Fibroblast of peridontal ligament (primary cell): Measurements from ENCODE around the gene POLR3K.

Experiments used
- DNase-seq: peaks from one replicate; pipeline ENCODE4 v3.0.0-alpha.2; 2010; ENCODE audit errors: extremely low read depth

The POLR3K gene

DNA sequence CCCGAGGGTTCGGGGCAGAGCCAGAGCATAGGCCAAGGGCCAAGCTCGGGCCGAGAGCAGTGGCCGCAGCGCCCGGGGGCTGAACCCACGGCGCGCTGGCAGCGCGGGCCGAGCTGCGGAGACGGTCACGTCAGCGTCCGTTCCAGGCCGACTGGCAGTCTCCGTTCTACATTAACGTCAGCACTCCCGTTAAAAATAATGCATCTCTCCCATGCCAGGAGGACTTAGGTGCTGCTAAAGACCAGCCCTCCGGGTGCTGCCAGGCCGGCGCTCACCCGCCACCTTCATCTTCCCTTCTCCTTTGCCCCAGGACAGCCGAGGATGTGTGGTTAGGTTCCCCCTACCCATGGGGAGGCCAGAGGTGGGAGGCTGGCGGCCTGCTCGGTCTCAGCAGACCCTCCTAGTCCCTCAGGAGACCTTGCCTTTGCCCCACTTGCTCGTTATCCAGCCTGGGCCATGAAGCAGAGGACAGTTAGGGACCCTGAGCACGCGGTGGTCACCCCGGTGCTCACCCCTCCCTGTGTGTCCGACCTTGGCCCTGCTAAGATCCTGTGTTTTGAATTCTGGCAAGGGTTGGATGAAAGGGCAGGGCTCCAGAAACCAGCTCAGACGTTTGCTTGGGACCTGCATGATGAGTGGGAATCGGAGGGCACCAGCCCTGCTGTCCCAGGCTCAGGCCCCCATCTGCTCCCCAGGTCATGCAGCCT, 25.2 kb upstream of the POLR3K start:
- DNase-seq = peak; percentile 63

DNA sequence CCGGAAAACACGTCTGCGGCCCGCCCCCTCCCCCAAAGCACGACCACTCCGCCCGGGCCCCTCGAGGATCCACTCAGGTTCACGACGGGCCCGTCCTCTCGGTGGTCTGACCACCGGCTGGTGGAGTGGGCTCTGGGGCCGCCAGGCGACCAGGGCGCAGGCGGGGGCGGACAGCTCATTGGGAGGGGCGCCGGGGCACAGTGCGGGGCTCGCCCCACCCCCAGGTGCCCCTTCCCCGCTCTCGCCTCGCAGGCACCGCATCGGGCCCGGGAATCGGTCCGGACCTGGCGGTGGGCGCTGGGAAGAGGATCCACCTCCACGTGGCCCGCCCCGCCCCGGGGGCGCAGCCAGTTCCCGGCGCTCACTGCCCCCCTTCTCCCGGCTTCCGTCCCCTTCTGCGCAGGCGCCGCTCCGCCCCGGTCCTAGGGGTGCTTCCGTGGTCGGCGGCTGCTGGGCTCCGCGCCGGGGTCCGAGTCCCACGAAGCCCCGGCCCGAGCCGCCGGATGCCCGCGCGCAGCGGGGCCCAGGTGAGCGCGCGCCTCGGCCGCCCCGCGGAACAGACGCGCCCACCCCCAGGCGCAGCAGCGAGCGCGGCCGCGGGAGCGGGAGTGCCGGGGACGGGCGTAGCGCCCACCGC, 24.5 kb upstream of the POLR3K start, which contains the start of gene MPG:
MPG (plus strand) TSS at position 419 of the 637 bp plus-strand sequence; CDS start at position 504, 85 bp downstream.
- DNase-seq = peak; percentile 60

GRCh38 chr16:77273-77806, 23.9 kb upstream of the POLR3K start:
- DNase-seq = peak; percentile 49

- peak; percentile 78 for DNase-seq
Measured at GRCh38 chr16:76535-77272, 23.3 kb upstream of the POLR3K start.

- DNase-seq = peak; percentile 81
Measured at GRCh38 chr16:75580-76501, 22.4 kb upstream of the POLR3K start.

- DNase-seq = no peak
Measured at GRCh38 chr16:74747-75334, 21.4 kb upstream of the POLR3K start.

DNA sequence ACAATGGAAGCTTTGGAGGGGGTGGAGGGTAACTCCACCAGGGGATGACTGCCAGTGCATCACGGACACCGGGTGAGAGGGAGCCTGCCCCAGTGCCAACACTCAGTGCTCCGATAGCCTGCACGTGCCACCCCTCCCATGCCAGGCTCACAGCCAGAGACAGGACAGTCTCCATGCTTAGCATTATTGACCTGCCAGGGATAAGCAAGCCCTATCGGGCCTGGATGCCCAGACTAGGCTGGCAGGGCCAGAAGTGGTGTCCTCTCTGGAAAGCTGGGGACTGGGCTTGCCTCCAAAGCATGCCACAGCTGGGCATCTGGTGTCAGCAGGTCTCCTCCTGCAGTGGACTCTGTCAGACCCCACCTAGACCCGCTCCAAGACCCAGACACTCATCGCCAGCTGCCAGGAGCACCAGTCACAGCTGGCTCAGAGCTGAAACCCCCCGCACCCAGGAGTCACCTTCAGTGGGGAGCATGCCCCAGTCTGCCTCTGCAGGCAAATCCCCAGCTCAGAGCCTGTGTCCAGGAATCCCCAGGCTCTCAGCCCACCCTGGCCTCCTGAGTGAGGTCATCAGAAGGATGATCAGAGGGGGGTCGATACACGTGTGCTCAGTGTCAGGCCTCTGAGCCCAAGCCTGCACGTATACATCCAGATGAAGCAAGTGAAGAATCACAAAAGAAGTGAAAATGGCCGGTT, 20.8 kb upstream of the POLR3K start:
- no peak for DNase-seq

DNA sequence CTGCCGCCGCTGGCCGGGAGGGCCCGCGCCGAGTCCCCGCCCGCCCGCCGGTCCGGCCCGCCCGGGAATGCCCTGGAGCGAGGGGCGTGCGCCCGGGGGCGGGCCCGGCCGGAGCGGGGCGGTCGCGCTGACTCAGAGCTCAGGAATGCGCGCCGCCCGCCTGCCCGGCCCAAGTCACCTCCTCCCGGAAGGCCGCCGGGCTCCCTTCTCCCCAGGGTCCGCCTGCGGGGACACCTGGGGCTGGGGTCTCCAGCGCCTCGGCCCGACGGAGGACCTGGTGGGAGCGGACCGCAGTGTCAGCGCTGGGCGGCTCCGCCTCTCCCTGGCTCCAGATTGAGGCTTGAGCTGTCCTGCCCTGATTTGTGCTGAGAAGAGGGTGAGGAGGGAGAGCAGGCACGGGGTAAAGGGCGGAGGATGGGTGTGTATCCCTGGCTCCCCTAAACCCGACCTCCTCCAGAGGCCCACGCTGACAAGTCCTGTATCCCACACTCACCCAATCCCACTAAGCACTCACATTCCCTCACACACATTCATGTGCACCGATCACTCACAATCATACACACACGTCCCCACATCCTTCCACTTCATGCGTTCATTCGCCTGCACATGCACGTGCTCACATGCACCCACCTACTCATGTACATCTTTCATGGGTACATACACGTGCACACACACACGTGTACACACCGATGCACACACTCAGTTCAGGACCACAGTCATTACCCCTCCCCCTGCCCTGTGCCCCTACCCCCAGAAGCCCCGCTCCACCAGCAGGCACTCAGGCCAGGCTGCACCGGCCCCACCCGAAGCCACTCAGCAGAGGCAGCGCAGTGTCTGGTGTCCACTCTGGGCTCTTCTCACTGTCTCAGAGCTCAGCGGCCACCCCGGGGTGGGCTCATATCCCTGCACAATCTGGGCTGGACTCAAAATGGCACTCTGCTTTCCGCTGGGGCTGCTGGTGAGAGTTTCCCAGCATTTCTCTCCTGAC, 19.4 kb upstream of the POLR3K start, which contains the start of gene RHBDF1:
RHBDF1 (minus strand) TSS at position 71 of the 988 bp plus-strand sequence. CDS start 7,616 bp downstream, outside the sequence.
- no peak for DNase-seq

DNA sequence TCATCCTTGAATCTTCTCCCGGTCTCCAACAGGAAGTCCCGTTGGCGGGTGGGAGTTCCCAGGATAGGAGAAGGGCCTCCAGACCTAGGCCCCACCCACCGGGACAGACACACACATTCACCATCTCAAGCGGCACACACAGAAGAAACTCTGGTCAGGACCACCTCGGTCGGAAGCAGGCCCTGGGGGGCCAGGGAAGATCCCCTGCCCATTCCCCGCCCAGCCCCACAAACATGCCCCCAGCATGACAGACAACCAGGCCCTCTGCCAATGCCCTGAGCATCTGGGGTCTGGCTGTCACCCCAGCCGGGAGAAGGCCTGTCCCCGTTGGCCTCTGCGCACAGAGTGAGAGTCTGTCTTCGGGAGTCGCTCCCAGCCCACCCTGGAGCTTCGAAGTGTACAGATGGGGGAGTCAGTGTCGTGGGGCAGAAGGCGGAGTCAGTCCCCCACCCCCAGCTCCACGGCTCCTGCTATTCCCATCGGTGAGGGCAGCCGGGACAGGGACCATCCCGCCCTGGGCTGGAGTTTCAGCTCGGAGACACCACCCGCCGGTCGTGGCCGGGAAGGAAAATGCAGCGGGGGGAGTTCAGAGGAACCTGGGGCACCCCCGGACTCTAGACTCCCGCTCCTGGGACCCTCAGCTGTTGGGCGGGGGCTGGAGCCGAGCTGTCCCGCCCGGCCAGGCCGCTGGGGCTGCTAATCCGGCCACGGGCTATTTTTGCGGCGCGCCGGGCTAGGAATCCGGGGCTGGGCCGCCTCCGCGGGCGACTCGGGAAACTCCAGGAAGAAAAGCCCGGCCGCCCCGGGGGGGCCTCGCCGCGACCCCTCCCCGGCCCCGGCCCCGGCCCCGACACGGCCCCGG, 18.4 kb upstream of the POLR3K start:
- peak; percentile 65 for DNase-seq

DNA sequence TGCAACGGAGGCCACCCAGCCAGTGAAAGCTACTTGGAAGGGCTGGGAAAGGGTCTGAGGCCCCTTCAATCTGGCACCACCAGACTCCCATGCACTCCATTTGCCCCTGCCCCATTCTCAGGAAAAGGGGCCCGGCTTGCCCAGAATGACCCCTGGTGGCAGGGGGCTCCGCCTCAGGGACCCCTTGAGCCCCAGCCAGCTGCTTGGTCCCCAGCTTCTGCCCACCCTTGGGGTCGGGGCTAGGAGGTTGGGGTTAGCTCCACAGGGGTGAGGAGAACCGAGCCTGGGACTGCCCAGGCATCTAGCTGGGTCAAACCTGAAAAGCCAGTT, 17.8 kb upstream of the POLR3K start:
- DNase-seq = no peak

DNA sequence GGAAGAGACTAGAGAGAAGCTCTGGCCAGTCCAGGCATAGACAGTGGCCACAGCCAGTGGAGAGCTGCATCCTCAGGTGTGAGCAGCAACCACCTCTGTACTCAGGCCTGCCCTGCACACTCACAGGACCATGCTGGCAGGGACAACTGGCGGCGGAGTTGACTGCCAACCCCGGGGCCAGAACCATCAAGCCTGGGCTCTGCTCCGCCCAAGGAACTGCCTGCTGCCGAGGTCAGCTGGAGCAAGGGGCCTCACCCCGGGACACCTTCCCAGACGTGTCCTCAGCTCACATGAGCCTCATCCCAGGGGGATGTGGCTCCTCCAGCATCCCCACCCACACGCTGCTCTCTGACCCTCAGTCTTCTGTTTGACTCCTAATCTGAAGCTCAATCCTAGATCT, 15.8 kb upstream of the POLR3K start:
- DNase-seq = no peak

- no peak for DNase-seq
Measured at GRCh38 chr16:67884-68789, 14.7 kb upstream of the POLR3K start.

DNA sequence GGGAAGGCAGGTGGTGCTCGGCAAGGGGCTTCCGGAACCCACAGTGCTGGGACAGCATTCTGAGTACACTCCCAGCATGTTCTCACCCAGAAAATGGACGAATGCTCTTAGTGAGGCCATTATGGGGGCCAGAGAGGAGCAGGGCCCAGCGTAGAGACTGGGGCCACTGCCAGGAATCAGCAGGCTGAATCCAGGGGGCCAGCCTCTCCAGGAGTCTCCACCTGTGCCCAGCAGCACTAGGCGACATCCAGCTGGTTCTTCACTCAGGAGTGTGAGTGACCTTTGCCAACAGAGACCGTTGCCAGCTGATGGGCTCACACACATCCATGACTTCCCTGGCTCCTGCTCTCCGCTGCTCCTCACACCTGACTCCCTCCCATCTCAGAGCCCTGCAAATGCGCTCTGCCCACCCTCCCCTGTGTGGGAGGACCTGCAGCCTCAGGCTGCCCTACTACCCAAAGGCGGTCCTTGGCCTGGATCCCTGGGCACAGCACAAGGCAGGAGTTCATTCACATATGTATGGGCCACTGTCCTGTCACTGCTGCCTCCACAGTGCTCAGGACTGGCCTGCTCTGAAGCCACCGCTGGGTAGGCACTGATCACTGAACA, 13.9 kb upstream of the POLR3K start:
- DNase-seq = no peak

DNA sequence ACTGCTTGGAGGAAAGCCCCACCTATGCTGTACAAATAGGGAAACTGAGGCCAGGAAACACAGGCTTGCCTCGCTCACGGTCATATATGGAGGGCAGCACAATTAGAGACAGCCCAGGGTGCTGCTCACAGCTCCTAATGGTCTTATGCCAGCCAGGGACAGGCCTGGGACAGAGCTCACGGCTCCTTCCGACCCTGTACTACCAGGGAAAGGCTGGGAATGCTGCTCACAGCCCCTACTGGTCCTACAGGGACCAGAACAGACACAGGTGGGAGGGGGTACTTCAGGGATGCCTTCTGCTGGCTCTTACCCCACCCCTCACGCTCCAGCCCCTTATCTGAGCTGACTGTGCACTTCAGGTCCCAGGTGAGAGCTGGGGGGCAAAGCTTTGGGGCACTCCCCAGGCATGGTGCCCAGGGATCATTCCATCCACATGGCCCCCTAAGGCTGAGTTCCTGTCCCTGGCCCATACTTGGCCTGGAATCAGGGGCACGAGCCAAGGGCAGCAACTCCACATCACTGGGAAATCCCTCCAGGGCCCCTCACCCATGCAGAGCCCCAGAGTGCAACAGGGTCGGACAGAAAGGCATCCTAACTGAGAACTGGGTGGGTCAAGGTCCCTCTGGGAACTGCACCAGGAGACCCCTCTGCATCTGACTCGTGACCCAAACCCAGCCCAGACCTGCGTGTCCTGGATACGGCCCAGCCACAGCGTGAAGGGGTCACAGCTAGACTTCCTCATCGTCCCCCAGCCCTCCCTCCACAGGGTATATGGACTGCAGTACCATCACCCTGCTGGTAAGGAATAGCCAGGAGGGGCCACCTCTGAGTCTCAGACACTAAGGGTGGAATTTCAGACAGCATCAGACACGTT, 13.1 kb upstream of the POLR3K start:
- no peak for DNase-seq

- DNase-seq = peak; percentile 64
Measured at GRCh38 chr16:65745-66144, 12.3 kb upstream of the POLR3K start.

DNA sequence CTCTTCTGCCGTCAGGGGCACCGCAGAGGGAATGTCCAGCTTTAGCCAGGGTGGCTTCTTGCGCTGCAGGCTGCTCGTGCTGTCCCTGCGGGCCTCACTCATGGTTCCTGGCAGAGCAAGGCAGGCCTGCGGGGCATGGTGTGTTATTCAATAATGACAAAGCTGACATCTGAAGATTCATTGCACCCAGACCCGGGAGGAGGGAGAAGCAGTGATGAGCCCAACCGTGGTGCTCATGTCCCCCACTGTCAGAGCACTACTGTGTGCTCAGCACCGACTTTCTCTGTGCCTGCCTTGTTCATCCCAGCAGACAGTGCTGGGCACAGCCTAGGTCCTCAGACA, 11.5 kb upstream of the POLR3K start:
- DNase-seq = no peak
